CMK (cell line): ENCODE measurements around the gene CACNA2D2.

ENCODE experiments used
- DNase-seq: peaks from one replicate; pipeline ENCODE4 v3.0.0-alpha.2; 2010; ENCODE audit warnings: low read depth

Gene CACNA2D2

DNA sequence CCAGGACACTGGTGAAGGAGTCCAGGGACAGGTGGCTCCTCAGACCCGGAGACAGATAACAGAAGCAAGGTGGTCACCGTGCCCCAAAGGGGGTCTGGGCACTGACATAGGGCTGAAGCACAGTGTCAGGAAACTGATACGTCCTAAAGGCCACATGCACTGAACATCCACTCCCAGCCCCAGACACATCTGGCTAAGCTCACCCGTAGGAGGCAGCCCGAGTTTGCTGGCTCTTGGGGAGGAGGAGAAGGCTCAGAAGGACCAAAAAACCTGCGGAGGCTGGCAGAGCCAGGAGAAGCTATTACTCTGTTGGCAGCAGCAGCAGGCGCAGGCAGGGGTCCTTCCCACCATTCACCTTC lies 1.2 kb downstream of the CACNA2D2 start:
- no peak for DNase-seq

DNA sequence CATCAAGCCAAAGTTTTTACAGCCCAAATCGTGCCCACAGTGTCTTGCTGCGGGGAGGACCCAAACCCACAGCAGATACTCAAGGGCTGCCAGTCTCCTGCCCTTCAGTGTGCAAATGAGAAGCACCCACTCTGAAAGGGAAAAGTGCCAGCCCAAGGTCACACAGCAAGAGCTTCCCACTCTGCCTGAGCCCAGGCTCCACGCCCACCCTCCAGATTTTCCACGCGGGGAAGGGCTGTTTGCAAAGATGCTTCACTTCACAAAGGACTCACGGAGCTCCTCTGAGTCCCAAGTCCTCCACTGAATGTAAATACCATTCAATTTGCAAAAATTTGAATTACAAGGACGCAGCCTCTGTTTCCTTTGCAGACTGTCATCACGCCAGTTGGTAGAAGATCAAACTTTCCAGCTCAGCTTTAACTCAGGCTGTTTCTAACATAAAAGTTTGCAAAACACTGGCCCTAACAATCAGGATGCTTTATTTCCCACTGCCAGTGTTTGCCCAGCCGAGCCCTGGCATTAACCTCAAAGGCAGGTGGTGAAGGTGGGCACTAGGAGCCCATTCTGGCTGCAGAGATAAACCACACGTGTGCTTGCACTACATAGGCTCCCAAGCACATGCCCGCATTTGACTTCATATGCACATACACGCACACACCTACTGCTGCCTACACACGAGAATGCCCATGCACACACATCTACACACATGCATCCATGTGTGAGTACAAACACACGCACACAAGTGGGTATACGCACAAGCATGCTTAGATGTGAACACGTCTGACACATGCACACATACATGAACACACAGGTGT lies 7.6 kb downstream of the CACNA2D2 start:
- no peak for DNase-seq

DNA sequence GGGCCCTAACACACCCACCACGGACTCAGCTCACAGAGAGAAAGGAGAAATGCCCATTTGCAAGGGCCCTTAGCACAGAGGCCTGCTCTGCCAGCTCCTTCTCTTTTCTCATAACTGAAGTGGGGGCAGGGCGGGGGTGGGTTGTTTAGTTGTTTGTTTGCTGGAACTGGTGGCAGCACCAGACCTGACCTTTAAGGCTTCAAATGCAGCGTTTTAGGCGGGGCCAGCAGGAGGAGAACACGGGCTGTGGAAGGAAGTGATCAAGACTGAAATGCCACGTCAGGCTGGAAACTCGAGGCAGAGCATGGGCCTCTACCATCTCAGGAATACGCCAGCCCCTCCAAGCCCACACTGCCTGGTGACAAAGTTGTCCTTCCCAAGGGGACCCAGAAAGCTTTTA lies 9.3 kb downstream of the CACNA2D2 start:
- DNase-seq: no peak

- DNase-seq: no peak
These were observed 9.8 kb downstream of the CACNA2D2 start for GRCh38 chr3:50493623-50494022.

- no peak for DNase-seq
These were observed 10.3 kb downstream of the CACNA2D2 start for GRCh38 chr3:50493086-50493485.

DNA sequence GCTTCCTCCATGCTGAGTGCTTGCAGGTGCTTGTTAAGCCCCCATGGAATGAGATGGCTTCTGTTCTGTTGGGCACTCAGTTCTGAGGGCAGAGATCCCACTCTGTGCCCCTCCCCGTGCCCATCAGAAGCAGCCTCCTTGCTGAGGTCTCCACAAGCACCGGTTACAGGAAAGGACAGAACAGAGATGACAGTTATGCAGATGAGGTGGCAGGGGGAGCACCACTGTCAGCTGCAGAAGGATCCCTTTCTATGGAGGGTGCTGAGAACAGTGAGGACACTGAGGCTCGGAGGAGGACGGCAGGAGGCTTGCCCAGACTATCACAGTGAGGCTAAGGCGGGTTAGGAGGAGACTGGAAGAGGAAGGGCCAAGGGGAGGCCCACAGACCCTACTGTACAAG lies 12.4 kb downstream of the CACNA2D2 start:
- DNase-seq: no peak

- DNase-seq: no peak
These were observed 13.0 kb downstream of the CACNA2D2 start for GRCh38 chr3:50490424-50490823.

- DNase-seq: no peak
These were observed 16.3 kb downstream of the CACNA2D2 start for GRCh38 chr3:50487181-50487580.

- no peak for DNase-seq
These were observed 17.1 kb downstream of the CACNA2D2 start for GRCh38 chr3:50486219-50486888.

DNA sequence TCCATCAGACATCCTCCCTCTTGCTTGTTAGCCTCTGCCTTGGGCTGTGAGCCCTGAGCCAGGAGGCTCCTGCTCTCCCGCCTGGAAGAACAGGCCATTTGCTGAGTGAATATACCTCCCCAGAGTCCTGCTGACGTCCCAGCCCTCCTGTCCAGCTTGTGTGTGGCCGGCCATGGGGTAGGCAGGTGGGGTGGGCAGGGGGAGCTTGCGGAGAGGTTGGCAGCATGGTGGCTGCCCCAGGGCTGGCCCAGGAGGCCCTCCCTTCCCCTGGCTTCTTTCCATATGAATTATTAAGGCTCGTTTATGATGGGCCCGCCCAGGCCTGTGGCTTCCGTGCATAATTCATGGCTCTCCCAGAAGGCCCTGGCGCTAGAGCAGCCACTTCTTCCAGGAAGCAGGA lies 18.7 kb downstream of the CACNA2D2 start:
- DNase-seq: no peak

GRCh38 chr3:50483374-50483773 lies 20.1 kb downstream of the CACNA2D2 start:
- DNase-seq: no peak

- DNase-seq: no peak
These were observed 21.4 kb downstream of the CACNA2D2 start for GRCh38 chr3:50481992-50482391.

- no peak for DNase-seq
These were observed 23.0 kb downstream of the CACNA2D2 start for GRCh38 chr3:50480471-50480870.

DNA sequence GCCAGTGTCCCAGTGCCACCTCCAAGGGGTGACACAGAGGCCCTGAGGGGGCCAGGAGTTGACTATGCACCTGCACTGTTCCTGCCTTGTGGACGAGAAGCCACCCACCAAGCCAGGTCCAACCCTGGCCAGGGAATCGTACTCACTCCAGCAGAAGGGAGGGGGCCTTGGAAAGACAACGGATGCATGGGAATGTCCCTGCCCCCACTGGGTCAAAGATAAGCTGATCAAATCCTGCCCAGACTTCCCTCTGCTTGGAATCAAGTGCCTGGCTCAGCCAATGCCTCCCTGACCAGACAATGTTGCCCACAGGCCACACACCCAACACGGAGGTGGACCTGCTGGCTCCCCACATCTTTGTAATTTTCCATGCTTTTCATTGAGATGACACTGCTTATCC lies 23.9 kb downstream of the CACNA2D2 start:
- DNase-seq: no peak

- DNase-seq: no peak
These were observed 24.7 kb downstream of the CACNA2D2 start for GRCh38 chr3:50478671-50479260.

DNA sequence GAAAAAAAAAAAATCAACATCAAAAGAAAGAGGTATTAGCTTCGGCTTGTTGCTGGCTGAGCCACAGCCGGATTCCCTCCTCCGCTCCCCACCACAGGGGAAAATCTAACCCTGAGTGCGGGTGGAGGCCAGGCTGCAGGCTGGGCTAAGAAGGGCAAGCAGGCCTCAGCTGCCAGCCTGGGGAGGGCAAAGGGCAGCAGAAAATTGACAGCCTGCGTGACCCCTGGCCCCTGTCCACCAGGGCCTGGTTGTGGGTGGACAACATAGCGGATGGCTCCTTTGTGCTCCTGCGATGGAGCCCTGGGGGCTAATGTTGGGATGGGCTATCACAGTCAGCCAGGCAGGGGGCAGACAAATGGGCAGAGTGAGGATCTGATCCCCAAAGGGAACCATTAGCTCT lies 25.4 kb downstream of the CACNA2D2 start:
- no peak for DNase-seq

- no peak for DNase-seq
These were observed 28.1 kb downstream of the CACNA2D2 start for GRCh38 chr3:50475348-50475747.

DNA sequence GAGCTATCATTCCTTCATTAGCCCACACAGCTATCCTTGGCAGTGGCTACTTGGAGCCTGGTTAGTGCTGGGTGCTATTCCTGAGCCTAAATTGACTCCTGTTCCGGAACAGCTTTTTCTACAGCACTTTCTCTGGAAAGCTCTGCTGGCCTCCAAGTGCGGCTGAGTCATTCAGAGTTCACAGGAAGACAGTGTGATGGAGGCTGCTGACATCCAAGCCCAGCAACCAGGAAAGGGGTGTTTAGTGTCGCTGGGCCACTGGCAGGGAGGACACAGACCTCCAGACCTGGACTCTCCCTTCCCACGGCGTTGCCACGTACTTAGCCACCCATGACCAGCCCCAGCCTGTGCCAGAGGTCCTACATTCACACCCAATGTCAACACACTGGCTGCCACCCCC lies 28.7 kb downstream of the CACNA2D2 start:
- no peak for DNase-seq

DNA sequence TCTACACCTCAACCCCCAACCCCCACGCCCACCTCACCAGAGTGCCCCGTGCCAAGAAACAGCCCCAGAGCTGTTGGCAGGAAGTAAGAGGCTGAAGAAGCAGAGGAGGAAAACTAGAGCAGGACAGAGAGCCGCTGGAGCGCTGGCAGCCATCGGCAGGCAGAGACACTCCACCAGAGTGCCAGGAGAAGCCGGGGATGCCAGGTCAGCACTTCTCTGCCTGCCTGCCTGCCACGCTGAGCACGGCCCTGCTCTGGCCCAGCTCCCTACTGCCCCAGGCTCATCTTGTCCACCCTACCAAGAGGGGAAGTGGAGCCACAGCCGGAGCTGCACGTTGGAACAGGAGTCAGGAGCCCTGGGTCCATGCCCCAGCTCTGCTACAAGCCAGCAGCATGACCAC lies 29.7 kb downstream of the CACNA2D2 start:
- no peak for DNase-seq

DNA sequence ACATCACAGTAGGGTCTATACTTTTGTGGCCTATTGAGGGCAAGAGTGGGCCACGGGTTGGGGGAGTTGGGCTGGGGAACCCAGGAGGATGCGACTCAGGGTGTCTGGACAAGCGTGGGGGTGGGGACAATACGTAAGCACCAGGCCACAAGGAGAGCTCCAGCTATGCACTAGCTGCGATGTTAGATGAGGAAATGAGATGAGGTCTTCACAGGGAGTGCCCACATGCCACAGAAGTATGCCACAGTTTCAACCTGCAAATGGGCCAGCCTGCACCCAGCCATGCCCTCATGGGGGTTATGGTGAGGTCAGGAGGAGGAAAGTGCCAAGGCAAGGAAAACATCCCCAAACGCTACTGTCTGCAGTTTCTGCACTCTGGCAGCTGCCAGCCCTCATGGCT lies 30.5 kb downstream of the CACNA2D2 start:
- DNase-seq: no peak

DNA sequence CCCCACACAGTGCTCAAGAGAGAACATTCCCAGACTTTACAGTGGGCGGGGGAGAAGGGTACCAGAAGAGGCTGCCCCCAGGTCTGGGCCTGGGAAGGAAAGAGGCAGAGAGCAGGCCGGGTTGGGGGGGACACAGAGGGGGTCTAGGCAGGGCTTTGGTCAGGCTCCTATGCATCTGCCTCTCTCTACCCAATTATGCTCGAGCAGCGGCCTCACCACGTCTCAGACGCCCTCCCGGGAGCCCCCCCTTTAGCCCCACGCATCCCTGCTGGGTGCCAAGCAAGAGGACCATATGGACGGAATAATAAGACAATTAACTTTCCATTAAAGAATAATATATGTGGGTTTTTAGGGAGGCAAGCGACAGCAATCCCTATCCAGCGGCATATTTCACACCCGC lies 32.8 kb downstream of the CACNA2D2 start:
- no peak for DNase-seq

DNA sequence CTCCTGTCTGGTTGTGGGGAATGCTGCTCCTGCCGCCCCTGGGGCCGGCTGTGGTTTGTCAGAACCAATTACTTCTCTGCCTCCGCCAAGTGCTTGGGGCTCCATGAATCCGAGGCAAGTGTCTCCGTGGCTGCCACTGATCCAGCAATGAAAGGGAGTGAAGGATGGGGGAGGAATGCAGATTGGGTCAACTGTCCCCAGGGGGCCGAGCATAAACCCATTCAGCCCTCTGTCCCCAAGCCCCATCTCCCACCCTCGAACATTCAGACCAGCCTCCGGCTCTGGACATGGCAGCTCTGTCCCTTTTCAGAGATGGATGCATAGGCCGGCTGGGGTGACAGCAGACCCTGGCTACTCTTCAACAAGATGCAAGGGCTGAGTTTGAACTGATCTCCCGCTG lies 35.5 kb downstream of the CACNA2D2 start:
- no peak for DNase-seq

DNA sequence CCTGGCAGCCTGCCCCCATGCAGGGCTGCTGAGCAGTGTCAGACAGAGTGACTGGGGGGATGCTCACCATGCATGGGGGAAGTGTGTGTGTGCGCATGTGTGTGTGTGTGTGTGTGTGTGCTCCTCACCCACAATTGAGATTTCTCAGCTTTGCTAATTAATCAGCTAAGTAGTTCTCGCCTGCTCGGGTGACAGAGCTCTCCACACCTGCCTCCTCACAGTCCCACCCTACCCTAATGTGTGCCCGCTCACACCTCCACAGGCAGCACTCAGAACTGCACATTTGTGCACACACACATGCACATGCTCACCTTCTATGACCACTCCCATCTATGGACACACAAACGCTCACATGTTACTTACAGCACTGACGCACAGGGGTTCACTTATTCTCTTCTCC lies 37.3 kb downstream of the CACNA2D2 start:
- no peak for DNase-seq

GRCh38 chr3:50464569-50464968 lies 38.9 kb downstream of the CACNA2D2 start:
- DNase-seq: no peak
